Stimulated activated CD4-positive, alpha-beta T cell treated with anti-CD3 and anti-CD28 coated beads, TNF-alpha, amount 100 ng/mL, for 4 hours (primary cell): ENCODE measurements around the gene LPP.

Source experiments
- DNase-seq, 3 experiments: peaks; one replicate each; pipeline ENCODE4 v3.0.0-alpha.2; 2020; ENCODE audit warnings: low read depth in 3 of 3

LPP gene

DNA sequence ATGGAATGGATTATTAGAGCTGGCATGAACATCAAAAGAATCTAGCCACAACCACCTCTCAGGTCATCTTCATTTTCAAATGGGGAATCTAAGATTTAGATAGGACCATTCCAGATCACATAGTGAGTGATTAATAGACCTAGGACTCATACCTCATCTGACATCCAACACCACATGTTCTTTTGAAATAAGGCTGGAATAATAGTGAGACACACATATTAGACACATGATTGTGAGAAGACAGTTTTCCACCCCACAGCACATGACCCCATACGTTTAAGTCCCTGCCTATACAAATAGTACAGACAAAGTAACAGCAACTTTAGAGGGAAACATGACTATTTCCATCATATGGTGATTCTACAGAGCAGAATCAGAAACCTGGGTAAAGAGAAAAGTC, 673.1 kb downstream of the LPP start:
- no peak for DNase-seq

DNA sequence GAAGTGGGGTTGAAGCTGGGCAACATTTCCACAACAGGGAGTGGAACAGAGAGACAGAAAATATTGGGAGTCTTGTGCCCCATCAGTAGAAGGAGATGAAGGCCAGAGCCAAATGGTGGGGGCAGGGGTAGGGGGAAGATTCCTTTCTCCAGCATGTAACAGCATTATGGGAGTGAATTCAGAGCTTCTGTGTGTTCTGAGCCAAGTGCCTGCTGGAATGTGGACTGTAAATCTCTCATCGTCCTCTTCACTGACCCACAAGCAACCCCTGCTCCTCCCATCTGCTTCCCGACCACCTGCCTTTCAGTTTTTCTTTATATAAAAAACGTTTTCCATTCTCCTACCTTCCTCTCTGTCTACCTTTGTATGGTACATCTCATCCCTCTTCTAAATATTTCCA, 673.6 kb downstream of the LPP start:
- DNase-seq, result no peak

DNA sequence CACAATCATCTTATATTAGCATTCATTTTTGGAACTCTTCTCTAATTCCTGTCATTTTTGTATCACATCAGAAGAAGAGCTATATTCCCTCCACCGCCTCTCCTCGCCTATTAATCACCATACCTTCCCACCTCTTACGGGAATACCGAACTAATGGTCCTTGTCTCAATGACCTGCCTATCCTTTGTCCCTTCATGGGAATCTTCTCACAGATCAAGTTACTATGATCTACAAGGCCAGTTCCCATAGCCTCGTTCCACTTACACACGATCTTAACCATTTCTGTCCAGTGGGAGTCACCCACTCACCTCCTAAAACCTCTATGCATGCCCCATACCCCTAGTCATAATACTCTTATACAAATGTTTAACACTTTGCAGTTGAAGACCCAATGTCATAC, 675.2 kb downstream of the LPP start:
- no peak for DNase-seq

DNA sequence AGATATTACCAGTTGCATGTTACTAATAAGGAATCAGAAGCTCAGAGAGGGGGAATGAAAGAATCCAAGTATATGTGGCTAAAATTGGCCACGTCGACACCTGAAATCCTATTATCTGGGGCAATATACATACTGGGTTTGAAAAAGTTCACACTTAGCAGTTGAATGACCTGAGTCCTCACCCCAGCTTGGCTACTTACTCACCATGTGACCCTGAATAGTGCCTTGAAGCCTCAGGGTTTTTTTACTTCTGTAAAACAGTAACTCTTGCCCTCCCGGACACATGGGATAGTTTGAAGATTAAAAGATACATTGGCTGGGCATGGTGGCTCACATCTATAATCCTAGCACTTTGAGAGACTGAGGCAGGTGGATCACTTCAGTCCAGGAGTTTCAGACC, 675.6 kb downstream of the LPP start:
- DNase-seq, result no peak

DNA sequence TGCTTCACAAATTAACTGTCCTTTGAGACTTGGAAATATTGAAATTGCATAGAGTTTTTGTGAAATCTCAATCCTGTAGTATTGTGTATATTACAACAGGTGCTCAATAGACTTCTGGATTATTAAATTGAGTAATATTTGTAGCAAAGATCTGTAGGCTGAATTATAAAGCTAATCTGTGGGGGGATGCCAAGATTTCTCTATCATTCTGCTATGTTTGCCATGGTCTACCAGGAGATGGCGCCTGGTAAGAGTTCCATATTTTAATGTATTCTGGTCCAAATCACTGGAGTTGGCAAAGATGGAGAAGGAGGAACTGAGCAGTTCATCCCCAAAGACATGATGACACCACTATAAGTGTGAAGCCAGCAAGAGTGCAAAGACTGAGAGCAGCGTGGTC, 676.9 kb downstream of the LPP start:
- no peak for DNase-seq

DNA sequence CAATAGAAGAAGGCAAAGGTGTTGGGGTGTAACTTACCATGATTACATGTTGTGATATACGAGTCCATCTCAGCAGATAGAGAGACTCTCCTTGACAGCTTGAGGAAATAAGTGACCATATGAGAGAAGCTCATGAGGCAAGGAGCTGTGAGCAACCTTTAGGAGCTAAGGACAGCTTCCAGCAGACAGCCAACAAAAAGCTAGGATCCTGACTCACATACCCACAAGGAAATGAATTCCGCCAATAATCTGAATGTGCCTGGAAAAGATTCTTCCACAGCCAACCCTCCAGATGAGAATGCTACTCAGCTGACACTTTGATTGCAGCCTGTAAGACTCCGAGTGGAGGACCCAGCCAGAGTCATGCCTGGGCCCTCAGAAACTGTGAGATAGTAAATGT, 678.2 kb downstream of the LPP start:
- no peak for DNase-seq

DNA sequence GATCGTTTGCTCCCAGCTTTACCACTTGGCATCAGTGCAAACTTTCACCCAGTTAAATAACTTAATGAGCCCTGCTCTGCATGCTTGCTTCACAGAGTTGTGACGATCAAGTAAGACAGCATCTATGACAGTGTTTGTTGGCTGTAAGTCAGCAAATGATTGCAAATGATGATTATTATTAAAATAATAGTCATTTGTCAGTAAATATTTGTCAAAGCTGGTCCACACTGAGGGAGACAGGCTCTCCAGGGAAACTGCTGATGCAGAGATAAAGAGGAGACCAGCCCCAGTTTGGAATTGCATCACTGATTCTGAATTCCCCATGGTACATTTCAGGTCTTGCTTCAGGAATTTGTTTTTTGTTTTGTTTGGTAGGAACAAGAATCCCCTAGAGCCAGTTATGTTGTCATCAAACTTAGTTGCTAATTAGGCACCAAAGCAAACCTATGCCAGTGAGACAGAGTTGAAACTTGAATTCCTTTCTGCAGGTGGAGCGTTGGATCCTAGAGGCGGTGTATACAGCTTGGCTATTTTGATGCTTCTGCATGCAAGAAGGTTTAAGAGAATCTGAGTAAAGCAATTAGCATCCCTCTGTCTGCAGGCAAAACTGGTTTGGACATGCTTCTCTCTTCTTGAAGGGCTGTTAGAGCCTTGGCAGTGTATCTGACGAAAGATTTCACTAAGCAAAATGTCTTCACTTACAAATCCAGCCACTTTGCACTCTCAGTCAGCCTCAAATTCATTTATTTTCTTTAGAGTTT, 679.2 kb downstream of the LPP start:
- DNase-seq, result no peak

DNA sequence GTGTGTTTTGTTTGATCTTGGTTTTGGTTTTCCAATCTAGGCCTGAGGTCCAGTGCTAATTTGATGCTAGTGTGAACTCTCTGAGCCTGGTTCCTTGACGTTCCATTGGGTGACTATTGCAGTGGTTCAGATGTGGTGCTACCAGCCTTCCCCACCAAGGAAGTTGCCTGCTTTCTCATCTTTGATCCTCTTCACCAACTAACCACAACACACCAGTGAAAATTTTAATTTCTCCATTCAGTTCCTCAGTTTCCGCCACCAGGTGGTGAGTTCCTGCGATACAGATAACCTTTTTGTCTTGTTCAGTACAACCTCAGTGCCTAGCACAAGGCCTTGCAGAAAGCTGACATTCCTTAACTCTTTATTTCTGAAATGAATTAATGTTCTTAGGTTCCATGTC, 680.4 kb downstream of the LPP start:
- peak in 1 of 3 experiments; percentile 0 for DNase-seq

DNA sequence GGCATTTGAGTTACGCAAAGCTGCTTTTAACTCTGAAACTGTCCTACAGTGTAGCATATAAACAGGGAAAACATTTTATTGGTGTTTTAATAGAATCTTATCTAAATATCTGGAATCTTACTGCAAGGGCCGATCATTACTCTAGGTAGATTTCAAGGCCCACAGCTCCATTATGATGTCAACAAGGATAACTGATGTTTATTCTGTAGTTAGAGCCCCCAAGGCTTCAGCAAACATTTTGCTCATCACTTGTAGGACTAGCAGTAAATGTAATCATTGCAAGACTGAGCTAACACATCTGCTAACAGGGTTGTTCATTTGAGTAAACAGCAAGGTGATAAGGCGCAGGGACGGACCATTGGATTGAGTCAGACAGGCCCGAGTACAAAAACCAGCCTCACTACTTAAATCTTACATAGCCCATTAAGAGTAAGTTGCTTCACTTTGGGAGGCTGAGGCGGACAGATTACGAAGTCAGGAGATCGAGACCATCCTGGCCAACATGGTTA, 685.3 kb downstream of the LPP start:
- no peak for DNase-seq

DNA sequence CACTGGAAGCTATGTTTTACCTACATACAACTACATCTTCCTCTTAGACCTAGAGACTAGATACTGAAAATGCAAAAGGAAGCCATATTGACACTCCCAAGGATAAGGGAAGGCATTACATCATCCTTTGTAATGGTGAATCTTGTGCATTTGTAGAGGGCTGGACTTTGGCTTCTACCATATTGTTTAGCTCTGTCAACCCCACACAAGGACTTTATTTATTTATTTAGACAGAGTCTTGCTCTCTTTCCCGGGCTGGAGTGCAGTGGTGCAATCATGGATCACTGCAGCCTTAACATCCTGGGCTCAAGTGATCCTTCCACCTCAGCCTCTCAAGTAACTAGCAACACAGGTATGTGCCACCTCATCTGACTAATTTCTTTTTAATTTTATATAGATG, 686.3 kb downstream of the LPP start:
- DNase-seq, result no peak

DNA sequence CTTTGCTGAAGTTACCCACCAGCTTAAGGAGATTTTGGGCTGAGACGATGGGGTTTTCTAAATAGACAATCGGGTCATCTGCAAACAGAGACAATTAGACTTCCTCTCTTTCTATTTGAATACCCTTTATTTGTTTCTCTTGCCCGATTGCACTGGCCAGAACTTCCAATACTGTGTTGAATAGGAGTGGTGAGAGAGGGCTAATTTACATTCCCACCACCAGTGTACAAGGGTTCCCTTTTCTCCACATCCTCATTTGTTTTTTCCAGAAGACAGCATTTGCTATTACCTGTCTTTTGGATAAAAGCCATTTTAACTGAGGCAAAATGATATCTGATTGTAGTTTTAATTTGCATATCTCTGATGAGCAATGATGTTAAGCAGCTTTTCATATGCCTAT, 687.9 kb downstream of the LPP start:
- DNase-seq, result no peak

DNA sequence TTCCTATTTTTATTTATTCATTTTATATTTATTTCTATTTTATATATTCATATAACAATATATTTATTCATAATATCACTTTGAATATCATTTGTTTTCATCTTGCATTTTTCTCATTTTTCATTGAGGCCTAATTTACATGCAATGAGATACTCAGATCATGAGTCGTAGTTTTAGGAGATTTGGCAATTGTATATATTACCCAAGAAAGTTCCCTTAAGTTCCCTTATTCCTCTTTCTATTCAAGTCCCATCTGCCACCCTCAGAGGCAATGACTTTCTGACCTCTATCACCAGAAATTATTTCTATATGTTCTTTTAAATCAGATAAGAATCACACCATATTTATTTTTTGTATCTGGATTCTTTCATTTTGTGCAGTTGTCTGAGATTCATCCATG, 688.7 kb downstream of the LPP start:
- no peak for DNase-seq

DNA sequence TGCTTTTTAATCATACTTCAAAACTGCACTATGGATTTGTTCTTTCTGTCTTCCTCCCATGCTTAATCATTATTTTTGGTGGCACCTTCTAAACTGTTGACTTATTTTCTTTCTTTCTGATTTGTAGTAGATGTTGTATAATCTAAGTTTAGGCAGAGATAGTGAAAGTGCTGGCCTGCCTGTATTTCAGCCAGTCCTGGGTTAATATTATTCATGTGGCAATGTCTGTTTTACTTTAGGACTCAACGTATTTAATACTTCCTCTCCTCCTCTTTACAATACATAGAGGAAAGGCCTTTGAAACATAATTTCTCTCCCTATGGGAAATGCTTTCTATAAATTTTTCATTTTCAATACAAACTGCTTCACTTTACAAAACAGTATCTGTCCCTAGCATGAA, 690.1 kb downstream of the LPP start:
- DNase-seq, result no peak

DNA sequence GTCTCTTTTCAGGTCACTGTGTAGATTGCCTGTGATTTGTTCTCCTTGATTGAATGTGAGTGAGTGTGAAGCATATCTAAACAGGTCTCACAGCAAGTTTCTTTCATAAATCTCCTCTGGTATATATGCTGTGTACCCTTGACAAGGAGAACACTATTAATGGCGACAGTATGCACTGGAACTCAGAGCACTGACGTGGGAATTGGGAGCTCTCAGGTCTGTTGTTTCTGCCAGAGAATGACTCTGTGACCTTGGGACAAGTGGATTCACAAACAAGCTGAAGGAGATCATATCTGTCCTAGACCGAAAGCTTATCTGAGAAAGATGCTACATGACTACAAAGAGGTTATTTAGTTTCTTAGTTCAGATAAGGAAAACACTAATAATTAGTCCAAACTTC, 691.6 kb downstream of the LPP start:
- no peak for DNase-seq

DNA sequence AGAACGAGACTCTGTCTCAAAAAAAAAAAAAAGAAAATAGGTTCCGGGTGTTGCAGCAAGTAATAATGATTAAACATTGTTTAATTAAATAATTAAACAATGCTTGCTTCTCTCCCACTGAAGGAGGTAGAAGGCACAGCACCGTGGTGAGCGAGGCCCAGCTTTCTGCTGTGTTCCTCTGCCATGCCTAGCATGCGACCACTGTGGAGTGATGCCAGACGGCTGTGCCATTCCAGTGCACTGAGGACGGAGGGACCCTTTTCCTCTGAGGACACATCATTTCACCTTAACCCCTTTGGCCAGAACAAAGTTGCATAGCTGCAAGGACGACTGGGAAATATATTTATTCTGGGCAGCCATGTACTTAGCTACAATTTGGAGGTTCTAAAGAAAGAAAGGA, 695.0 kb downstream of the LPP start:
- DNase-seq, result no peak

DNA sequence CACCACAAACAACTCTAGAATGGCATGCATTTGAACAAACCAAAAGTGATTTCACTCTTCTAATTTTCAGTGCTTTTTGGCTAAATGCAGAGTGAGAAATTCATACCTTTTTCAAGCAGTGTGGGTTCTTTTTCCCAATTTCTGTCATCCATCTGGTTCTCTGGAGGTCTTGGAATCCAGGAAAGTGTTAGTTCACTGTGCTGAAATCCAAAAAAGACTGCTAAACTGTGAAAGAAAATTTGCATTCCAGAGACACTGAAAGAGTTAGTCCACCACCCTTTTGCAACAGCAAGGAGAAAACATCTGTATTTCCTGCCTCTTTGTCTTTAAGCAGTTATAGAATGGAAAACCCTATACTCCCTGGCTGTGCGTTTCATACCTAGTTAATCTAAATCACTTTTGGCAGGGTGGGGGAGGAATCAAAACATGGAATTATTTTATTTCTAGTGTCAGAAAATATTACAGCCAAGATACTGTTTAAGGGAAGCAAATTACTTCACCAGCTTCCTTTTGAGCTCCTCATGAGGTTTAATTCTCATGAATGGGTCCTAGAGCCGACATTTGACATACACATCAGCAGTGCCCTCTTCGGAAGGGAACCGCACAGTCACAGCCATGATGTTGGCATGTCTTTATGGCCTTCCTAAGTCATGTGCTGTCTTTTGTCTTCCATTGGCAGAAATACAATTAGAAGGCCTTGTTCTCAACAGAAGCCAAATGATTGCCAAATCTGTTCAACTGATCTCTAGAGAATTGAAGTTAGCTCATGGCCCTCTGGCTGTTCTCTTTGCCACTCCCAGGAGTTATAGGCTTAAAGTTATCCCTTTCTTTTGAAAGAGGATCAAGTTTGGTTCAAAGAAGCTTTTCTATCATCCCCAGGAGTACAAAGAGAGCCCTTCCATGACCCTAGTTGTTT, 700.2 kb downstream of the LPP start:
- DNase-seq, result no peak

DNA sequence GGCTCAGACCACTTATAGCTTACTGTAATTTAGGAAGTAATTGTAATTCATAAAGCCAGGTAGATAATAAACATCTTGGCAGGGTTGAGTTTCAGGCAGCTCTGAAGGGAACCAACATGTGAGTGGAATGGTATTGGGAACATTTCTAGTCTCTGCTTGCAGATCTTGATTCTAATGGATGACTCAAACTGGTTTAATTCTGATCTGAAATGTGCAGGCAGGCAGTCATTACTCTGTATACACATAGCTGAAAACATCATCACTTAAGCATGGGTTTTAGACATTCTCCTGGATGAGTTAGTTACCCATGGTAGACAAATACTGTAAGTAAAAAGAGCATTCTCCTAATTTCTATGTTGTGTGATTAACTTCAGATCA, 700.8 kb downstream of the LPP start:
- DNase-seq, result no peak

DNA sequence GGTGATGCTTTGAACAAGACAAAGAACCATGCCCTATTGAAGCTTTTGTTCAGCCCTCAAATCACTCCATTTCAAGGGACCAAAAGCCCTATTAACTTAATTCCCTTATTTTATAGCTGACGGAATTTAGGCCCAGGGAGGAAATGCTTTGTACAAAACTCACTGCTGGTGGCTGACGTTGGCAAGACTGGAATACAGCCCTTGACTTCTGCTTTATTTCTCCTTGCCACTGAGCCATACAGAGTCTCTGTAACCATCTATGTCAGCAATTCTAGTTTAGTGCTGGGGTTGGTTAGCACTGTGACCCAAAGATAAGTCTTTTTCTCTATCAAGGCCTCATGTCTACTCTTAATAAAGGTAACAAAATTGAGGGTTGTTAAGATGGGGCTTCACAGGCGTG, 701.7 kb downstream of the LPP start:
- DNase-seq, result no peak

DNA sequence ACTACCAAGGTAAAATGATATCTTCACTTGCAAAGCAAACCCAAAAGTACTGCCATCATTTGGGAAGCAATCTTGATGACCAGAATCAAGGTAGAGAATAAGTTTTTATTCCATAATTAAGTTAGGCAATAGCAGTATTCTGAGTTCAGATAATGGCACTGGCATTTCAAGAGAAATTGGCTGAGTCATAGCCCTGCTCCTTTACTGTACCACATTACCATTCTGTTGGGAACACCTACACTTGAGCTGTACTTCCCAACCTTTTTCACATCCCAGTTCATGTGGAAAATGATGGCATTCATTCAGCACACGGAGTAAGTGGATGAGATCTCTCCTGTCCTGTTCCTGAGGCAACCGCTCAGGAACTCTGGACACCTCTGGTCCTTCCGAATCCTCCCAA, 706.2 kb downstream of the LPP start:
- no peak for DNase-seq

DNA sequence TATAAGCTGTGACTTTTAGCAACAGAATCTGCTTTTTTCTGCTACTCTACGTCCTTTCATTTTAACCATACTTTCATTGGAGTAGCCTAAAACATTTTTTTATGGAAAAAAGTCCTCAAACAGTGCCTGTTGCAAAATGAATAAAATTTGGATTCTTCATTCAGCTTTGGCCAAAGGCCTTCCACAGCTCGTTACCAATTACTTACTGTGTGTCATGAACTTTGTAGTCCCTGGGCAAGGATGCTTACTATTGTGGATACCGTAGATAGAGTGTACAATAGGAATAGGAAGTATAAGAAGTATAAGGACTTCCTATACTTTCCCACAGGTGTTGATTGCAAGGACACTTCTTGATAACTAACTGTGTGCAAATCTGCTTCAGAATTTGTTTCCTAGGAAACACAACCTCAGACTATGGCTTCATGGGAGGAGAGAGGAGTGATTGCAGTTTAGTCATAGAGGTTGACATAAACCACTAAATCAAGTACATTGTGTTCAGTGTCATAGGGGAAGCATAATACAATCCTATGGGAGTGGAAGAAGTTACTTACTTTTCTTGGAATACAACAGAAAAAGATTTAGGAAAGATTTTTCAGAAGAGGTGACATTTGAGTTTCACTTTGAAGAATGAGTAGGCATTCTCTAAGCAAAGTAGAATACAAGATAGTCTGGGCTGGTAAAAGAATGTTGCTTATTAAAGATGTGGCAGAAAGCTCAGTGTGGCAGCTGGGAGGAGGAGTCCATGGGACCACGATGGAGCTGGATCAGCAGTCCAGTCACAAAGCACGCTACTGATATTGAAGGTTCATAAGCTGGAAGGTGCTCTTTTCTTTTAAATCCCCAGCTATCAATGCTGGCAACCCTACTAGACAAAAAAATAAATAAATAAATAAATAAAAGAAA, 708.1 kb downstream of the LPP start:
- no peak for DNase-seq

DNA sequence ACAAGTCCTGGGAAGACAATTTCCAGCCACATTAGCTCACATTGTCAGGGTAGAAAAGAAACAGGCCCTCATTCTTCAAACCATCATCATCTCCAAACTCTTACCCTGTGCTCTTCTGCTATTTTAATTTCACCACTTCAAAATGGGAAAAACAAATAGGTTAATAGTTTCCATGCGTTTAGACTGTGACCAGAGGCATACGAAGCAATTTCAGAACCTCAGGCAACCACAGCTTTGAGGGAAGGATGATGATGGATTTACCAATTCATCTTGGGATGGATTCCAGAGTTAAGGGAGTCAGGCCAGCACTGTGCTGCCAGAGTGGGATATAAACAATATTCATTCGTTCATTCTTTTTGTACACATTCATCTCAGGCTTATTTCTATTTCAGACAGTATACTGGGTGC, 710.0 kb downstream of the LPP start:
- DNase-seq, result no peak

DNA sequence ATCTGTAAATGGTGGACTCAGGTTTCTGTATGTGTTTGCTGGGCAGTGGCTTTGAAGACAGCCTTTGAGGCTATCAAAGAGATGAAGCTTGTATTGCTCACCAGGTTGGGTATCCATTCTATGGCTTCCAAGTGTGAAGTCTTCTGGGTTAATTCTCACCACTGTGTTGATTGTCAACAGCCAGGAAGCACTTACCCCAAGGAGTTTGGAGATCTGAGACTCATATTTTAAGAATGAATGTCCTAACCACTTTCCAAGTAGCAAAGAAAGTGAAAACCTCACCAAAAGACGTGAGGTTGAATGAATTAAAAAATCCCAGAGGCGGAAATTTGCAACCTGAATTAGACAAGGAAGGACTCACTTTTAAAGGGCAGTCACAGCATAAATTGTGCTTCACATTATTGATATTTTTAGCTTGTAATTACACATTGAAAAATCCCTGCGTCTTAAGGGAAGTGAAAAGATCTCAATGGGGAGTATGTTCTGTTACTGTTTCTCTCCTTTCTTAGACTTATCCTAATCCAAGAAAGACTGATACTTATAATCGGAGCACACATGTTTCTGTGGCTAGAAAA, 713.8 kb downstream of the LPP start:
- no peak for DNase-seq
